GM10266 (cell line): ENCODE measurements around the gene RAET1G.

Source experiments
- DNase-seq: peaks from one replicate; pipeline ENCODE4 v3.0.0; 2012; ENCODE audit errors: extremely low spot score
- CTCF ChIP-seq: IDR thresholded peaks from 2 replicates; pipeline ENCODE4 v1.5.1; 2012; ENCODE audit warnings: mild to moderate bottlenecking, low read depth; ENCODE audit not compliant: control insufficient read depth, insufficient read depth; ENCODE audit errors: missing control alignments

The RAET1G gene

GRCh38 chr6:149884617-149885016 lies 38.3 kb downstream of the RAET1G start:
- DNase-seq = no peak
- TF ChIP-seq CTCF = no peak

- DNase-seq = no peak
- no peak for TF ChIP-seq CTCF
Measured at GRCh38 chr6:149884215-149884614, 38.7 kb downstream of the RAET1G start.

GRCh38 chr6:149881860-149882259 lies 41.1 kb downstream of the RAET1G start:
- no peak for DNase-seq
- TF ChIP-seq CTCF = no peak

GRCh38 chr6:149881066-149881766 lies 41.7 kb downstream of the RAET1G start:
- no peak for DNase-seq

GRCh38 chr6:149877659-149878058 lies 45.3 kb downstream of the RAET1G start:
- no peak for TF ChIP-seq CTCF
- no peak for DNase-seq

More at GRCh38 chr6:149881066-149881766, 41.7 kb downstream of the RAET1G start:
- TF ChIP-seq CTCF = no peak

GRCh38 chr6:149876241-149876933 lies 46.5 kb downstream of the RAET1G start:
- no peak for TF ChIP-seq CTCF
- no peak for DNase-seq

- TF ChIP-seq CTCF = no peak
Measured at GRCh38 chr6:149872233-149872632, 50.7 kb downstream of the RAET1G start.

More at GRCh38 chr6:149872233-149872632, 50.7 kb downstream of the RAET1G start:
- DNase-seq = no peak
